ENCODE measurements around the gene CCDC192.

Gene CCDC192

DNA sequence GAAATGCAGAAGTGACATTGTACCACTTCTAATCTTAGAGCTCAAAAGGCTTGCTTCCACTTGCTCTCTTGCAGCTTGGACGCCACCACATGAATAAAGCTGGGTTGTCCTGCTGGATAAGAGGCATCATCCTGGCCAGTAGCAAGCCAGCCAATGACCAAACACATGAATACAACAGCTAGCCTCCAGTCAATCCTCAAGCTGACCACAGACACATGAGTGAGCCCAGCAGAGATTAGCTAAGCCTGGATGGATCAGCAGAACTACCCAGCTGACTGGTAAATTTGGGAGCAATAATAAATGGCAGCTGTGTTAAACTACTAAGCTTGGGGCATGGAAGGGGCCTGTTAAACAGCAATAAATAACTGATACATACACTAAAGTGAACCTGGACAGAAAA is 259.3 kb downstream of the CCDC192 start:
- DNase-seq = no peak

DNA sequence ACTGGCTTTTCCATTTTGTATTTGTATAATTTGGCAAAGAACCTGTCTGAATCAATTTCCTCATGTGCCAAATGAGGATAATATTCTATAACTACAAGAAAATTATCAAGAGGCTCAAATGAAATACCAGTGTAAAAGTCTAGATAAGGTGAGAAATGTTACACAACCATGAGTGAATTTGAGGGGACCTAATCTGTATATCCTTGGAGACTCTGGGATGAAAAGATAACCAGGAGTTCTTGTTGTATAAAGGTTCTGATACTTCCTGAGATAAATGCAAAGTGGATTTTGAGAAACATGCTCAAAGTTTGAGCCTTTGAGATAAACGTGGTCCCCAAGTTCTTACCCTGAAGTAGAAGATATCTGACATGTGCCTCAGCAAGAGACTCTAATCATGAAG is 260.0 kb downstream of the CCDC192 start:
- DNase-seq = no peak

DNA sequence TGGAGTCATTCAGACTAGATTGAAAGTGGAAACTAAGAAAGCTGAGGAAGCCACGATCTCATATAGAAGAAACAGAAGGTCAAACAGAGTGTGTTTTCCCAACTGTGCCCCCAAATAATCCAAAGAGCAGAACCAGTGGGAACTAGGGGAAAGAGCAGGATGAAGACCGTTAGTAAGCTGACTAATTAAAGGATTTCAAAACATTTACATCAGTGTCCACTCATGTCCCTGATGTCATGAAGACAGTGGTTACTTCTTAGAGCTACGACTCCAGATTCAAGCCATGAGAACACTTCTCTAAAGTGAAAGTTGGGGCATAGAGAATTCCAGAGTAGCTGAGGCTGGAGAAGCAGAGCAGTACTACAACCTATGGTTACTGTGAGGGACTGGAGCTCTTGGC is 260.7 kb downstream of the CCDC192 start:
- no peak for DNase-seq

DNA sequence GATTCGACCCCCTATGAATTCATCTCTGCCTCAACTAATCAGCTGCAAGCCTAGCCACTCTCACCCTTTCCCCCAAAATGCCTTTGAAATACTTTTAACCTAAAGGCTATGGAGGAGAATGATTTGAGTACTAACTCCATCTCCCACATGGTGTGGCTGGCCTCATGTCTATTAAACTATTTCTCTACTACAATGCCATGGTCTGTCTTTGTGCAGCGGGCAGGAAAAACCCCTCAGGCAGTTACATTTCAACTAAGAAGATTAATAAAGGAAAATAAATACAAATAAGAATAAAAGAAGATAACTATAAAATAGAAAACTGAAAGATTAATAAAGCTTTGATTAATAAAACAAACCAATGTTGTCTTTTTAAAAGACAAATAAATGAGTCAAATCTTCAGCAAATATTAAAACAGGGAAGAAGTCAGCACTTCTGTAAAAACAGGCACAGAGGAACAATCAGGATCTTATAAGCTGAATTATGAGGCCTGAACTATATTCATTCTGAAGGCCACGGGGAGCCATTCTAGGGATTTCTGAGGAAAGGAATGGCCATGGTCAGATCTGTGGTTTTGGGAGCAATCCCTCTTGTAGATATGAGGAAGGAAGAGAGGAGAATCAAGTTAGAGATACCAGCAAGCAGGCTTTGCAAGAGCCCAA is 264.3 kb downstream of the CCDC192 start:
- no peak for DNase-seq

DNA sequence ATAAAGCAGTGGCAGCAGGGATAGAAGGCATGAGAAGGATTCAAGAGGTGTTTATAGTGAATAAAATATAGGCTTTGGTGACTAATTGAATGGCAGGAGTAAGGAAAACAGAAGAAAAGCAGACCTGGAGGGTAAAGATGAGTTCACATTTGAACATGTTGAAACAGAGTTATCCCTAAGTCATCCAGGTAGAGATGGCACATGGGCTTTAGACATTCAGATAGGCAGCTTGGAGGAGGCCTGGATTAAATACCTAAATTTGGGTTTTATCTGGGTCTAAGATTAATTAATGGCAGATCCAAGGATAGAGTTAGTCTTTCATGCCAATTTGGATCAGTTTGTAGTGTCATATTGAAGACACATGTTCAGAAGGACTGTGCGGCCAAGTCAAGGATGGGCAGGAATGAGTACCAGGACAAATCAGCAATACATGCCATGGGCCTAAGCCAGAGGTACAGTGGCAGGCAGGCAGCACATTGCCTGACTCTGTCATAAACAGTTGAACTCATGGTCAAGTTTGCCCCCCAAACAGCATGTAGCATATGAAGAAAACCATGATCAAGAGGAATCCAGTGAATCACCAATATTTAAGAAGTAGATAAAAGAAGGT is 264.9 kb downstream of the CCDC192 start:
- no peak for DNase-seq

DNA sequence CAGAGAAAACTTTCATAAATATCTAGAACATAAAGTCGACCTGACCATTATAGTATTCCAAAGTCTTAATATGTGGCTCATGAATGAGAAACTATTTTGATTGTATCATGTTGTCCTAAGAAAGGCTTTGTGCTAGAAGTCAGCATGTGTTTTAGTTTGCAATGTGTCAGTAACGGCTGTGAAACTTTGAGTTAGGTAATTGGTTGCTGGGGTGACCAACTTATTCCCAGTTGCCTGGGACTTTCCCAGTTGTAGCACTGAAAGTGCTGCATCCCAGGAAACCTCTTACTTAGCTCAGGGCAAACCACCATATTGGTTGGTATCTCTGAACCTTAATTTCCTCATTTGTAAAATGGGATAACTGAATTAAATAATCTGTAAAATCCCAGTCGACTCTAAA is 265.8 kb downstream of the CCDC192 start:
- no peak for DNase-seq

DNA sequence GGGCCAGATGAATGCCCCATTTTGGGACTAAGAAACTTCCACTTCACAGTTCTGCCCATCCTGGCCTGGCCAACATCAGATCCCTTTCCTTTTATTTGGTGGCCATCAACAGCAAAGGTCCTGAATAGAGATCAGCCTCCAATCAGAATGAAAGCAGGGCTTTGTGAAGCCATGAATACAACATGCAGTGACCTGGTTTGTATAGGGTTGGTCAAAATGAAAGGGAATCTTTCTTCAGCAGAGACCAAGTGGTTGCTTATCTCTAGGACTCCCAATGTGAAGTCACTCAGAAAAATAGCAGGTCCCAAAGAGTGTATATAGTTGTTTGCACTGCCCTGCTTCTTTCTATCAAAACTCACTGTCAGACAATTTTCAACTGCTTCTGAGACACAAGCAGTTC is 266.5 kb downstream of the CCDC192 start:
- no peak for DNase-seq

DNA sequence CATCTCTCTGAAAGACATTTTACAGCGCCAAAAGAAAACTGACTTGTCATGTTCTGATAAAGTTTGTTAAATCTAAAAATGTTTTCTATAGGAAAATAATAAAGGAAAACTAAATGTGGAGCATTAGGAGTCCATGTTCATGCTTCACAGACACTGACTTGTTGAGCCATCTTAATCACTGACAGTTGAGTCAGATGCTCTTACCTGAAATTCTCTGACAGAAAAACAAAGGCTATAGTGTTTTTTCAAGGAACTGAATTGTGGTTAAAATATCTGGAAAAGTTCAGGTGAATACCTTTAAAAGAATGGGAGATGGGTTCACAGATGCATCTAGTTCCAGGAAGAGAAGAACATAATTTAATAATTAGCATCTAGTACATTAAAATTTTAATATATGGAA is 266.9 kb downstream of the CCDC192 start:
- no peak for DNase-seq

DNA sequence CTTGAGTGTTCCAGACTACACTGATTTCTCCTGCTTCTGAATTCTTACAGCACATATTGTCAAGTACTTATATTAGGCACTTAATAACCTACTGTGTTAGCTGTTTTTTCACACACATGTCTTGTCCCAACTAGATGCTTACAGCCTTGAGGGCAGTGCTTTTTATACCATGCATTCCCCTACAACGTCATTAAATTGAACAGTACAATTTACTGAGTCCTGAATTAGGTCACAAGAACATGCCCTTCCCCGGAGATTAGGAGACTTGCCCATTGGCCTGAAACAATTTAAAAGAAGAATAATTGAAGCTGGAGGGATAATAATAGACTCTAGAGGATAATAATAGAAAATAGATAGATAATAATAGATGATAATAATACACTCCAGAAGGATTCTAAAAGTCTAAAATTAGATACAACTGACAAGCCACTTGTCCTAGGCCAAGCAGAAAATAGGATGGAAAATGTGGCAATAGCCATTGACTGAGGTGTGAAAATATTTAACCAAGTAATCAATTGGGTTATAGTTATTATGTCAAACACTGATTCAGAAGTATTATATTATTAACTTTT is 267.7 kb downstream of the CCDC192 start:
- no peak for DNase-seq

DNA sequence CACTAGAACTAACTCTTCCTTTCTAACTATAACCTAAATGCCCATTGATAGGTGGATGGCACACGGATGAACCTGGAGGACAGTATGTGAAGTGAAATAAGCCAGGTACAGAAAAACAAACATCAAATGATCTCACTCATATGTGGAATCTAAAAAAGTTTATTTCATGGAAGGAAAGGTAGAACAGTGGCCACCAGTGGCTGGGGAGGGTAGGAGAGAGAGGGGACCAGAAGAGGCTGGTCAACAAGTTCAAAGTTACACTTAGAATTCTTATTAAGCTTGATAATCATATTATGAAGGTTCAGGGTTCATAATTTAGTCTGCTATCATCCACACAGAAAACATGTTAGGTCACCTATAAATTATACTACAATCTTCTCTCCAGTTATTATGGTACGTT is 272.8 kb downstream of the CCDC192 start:
- no peak for DNase-seq

DNA sequence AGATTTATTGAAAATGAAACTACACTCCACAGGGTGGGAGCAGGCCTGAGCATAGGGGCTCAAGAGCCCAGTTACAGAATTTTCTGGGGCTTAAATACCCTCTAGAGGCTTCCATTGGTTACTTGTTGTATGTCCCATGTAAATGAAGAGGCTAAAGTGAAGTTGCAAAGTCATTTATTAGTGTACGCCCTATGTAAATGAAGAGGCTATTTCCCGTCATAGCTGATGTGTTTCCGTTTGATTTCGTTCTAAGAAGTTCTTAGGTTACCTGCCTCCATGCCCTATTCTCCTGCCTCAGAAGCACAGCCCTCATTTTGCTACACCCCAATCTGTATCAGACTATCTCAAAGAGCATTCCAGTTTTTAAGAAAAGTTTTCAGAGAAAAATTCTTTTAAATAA is 273.3 kb downstream of the CCDC192 start:
- DNase-seq = no peak

DNA sequence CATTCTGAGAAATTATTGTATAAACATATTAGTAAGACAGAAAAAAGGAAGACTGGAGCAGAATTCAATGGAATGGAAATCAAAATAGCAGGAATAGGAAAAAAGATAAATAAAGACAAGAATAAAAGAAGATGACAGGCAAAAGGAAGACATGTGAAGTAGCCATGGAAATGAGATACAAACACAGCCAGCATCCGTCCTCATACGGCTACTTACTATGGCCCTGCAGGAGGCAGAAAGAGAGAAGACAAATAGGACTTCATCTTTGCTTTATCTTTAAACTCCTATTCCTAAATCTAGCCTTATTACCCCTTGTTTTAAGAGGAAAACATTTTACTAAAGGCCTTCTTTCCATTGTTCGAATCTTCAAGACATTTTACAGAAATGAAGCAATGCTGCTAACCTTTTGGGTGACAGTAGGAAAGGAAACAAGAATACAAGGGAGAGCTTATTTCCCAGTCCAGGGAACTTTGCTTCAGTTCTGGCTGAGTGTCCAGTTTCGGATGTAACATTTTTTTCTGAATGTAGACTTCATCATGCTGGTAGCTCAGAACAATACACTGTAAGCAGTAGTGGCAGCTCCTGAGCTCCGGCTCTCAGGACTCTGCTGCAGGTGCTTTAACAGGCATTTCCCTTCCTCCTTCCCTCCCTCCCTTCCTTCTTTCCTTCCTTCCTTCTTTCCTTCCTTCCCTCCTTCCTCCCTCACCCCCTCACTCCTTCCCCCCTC is 274.0 kb downstream of the CCDC192 start:
- DNase-seq = no peak

DNA sequence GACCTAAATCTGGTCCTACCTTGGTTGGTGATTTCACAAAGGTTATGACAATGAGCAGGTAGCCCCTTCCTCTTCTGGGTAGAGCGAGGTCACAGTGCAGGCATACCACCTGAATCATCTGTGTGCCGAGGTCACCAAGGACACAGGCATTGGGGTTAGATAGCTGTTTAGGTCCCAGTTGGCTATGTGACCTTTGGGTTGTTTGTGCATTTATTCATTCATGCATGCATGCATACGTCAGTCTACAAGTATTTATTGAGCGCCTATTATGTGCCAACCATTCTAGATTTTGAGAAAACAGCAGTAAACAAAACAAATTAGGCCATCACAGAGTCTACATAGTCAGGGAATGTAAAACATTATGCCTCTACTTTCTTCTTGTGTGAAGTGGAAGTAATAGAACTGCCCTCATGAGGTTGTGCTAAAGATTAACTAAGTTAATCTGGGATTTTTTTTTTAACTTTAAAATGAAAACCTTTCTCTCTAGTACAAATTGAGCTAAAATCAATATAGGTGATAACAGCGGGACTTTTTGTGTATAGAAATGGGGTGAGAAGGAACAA is 275.6 kb downstream of the CCDC192 start:
- DNase-seq = no peak

DNA sequence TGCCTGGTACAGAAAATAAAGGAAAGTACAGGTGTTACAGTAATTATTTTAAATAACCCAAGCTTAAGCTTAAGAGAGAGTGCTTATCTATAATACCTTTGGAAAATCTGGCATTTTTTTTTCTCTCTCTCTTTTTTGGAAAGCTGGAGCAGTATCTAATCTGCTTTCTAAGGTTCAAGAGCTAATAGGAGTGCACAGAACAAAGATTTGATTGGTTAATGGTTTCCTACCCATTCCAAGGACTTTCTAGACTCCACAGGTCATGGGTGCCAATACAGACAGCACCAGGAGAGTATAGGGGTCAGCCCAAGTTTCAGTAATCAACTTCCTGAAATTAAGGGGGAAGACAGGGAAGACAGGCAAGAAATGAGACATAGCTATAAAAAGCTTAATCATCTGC is 276.3 kb downstream of the CCDC192 start:
- DNase-seq = no peak

DNA sequence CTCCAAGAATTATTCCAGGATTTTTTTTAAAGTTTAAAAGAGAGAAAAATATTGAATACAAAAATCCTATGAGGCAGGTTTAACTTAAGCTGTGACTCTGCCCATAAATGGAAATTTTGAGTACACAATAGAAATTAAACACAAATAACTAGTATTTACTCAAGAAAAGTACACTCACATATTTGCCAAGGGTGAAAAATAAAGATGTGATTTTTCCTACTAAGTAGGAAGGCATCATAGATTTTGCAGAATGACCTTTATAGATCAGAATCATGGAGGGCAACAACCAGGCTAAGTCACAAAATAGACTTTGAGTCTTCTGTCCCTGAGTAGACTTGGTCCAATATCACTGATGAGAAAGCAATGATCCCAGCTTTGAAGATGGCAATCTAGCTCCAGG is 277.7 kb downstream of the CCDC192 start:
- DNase-seq = no peak

DNA sequence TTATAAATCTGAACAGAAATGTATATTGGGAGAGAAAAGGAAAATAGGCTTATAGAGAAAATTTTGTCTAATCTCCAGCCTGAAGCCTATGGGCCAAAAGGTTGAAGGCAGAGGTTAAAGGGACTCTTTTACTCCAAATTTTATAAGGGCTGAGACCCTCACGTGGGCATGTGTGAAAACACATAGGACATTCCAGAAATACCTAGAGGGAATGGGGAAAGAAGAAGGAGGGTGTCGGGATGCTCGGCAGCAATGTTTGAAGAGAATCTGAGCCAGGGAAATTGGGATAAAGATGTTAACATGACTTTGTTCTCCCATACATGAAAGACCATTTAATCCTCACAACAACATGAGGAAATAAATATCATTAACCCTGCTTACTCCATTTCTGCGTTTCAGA is 278.3 kb downstream of the CCDC192 start:
- no peak for DNase-seq

DNA sequence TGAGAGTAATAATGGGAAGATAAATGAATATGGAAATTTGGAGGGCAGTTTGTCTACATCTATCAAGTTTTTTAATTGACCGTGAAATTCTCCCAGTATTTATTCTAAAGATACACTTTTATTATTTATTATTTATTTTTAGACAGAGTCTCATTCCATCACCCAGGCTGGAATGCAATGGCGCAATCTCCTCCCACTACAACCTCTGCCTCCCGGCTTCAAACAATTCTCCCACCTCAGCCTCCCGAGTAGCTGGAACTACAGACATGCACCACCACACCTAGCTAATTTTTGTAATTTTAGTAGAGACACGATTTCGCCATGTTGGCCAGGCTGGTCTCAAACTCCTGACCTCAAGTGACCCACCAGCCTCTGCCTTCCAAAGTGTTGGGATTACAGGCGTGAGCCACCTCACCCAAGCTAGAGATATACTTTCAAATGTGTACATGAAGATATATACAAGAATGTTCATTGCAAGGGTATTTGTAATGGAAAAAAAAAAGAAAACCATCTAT is 282.7 kb downstream of the CCDC192 start:
- no peak for DNase-seq

DNA sequence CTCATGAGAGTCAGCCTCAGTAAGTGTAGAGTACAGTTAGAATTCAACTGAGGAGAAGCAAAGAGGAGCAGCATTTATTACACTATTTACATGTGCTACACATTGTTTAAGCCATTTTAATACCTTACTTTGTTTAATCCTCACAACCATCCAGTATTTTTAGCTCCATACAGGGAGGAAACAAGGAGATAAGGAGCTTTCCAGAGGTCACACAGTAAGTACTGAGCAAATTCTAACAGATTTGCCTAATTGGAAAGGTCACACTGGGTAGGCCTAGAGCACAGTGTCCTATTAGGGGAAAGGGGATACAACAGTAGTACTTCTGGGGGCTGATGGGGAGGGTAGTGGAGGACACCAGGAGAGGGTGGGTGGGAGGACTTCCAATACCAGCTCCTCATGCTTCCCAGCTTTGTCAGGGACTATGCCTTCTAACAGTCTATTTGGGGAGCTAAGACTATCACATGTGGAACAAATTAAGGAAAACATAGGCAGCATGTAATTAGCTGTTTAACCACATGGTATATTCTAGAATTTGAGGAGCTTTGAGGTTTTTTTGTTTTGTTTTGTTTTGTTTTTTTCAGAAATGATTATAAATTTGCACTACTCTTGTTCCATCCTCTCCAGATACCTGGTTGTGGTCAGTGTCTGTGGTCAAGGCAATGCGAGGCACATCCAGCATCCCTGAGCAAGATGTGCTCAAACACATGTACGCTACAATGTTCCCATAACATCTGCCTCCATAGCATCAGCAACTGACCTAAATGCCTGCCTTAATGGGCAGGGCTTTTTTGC is 284.4 kb downstream of the CCDC192 start:
- DNase-seq = no peak

DNA sequence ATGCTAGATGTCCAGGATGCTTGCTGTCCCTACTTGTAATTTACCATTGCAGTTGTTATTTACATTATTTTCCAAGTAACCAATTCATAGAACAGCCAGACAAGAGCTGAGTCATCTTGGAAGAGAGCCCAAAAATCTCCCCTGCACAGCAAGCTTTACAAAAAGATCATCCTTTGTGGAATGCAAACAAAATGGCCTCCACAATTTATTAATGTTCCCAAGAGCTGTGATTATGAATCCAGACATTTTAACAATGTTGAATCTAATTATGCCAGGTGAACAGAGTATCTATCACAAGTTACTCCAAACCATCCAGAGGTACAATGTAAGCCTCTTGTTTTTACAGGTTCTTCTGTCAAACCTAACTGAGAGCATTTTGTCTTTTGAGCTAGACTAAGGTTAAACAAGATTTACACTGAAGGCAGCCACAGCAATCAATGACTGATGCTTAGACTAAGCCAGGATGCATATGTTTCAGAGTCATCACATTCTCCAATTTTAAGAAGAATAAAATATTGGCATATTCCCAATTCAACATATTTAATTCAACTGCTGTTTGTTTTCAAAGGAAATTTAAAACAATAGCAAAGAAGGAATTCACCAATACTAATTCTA is 285.1 kb downstream of the CCDC192 start:
- no peak for DNase-seq

Measured in activated CD8-positive, alpha-beta memory T cell treated with anti-CD3 and anti-CD28 coated beads, Interleukin-2, amount 50 U/mL, for 48 hours (primary cell).